Right lobe of liver (tissue), 6 donors: ENCODE data around the gene SPIRE2. TPM values are rescaled to one million over a fixed set of nuclear protein-coding genes. Genes with fewer than 3 reads are reported as not detected.

Experiments used
- ATAC-seq, 4 donors: fragments of 200-7000 bp; cut with Tn5 transposase; one replicate each; pipeline ENCODE4 v1.9.1; 2020; ENCODE audit warnings: mild to moderate bottlenecking in 4 of 4, moderate library complexity in 4 of 4
- DNase-seq, 3 donors: peaks; one replicate each; pipeline ENCODE4 v3.0.0-alpha.2; 2020
- H3K27ac ChIP-seq, 3 donors: fragments of 200-600 bp; one replicate each; pipeline ENCODE4 v1.8.0; 2022
- H3K27me3 ChIP-seq, 2 donors: fragments of 200-600 bp; one replicate each; pipeline ENCODE4 v1.8.0; 2022
- H3K36me3 ChIP-seq, 4 donors: fragments of 200-600 bp; sonication (generic) in 1 of 4; one replicate each; pipeline versions ENCODE4 v1.5.1 to v1.8.0; 2017 to 2022; ENCODE audit warnings: control low read depth in 1 of 4
- H3K4me1 ChIP-seq, 4 donors: fragments of 200-600 bp; sonication (generic) in 1 of 4; one replicate each; pipeline versions ENCODE4 v1.5.1 to v1.8.0; 2017 to 2022; ENCODE audit warnings: control low read depth in 1 of 4
- H3K4me3 ChIP-seq, 3 donors: fragments of 200-600 bp; one replicate each; pipeline ENCODE4 v1.8.0; 2022
- H3K9me3 ChIP-seq, 4 donors: fragments of 200-600 bp; sonication (generic) in 1 of 4; one replicate each; pipeline versions ENCODE4 v1.5.1 to v1.8.0; 2017 to 2022; ENCODE audit warnings: control low read depth in 1 of 4
- POLR2A ChIP-seq: fragments of 450-650 bp; IDR thresholded peaks from one replicate; pipeline ENCODE4 v1.6.1; 2017; ENCODE audit warnings: antibody characterized with exemption, mild to moderate bottlenecking
- WGBS: methylation state at CpG from one replicate; pipeline ENCODE4 v1.1.6; 2018; ENCODE audit warnings: low coverage, low lambda C conversion rate; ENCODE audit not compliant: insufficient coverage; ENCODE audit errors: missing lambda C conversion rate; 5-methylcytosine and 5-hydroxymethylcytosine counted together
- intact Hi-C, 2 donors: fragments of 100-400 bp; cut with DNase I; formaldehyde crosslinking; loops; one replicate each; pipeline versions ENCODE4 v1.11.2 to v1.14.1; 2022
- total RNA-seq, 6 experiments: library from RNA; depleted of rRNA in 2 of 6; stranded (reverse); fragments of >200 nt in 2 of 6; fragmentation: NEBNext Ultra II Directional in 3 of 6; extraction: Animal tissue kit (Norgen Biotek cat#: 25700) in 3 of 6; gene quantifications; one replicate each; pipeline versions ENCODE4 v1.1.0 to v1.2.4, GENCODE V29; 2016 to 2023
- TF ChIP-seq, protein P1 (sequence below), 4 donors: fragments of 200-600 bp in 3 of 4; fragments of 450-650 bp in 1 of 4; IDR thresholded peaks; one replicate each; pipeline versions ENCODE4 v1.5.1 to v1.8.0; 2016 to 2022; ENCODE audit warnings: antibody characterized with exemption in 4 of 4, mild to moderate bottlenecking in 2 of 4
- donor health status: DM: no; HTN: yes; CAD: no.
- donor health status: DM: no; HTN: no; CAD: no.
- donor health status: DM: no; HTN: no; CAD: no.
- donor health status: DM: no; HTN: yes; CAD: no.
- donor health status: DM: no; HTN: yes; CAD: no.

The SPIRE2 gene
- total RNA-seq, 6 experiments from 2014 or later: 4.8 to 7.8 (median 6.1) TPM

DNA sequence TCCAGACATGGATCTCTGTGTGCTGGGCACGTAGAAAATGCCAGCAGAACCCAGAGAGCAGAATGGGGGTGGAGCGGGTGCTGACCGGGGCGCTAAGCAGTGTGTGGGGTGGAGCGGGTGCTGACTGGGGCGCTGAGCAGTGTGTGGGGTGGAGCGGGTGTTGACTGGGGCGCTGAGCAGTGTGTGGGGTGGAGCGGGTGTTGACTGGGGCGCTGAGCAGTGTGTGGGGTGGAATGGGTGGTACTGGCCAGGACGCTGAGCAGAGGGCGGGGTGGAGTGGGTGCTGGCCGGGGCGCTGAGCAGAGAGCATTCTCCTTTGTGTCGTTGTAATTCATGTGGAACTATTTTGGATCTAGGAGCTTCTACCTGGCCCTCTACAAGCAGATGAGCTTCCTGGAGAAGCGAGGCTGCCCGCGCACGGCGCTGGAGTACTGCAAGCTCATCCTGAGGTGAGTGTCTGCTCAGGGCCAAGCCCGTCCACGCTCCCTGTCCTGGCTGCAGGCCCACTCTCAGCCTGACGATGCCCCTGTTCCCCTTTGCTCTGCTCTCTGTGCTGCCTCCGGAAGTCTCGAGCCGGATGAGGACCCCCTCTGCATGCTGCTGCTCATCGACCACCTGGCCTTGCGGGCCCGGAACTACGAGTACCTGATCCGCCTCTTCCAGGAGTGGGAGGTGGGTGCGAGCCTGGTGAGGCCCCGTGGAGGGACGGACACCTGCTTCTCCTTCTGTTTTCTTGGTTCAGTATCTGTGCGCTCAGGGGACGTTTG lies 70.1 kb downstream of the SPIRE2 start:
- Histone ChIP-seq H3K4me1 (no peaks in the 10 kb centered on the region), H3K27ac (no peak overlapping the region), H3K9me3 (no peaks in the 10 kb centered on the region), H3K27me3 (no peaks in the 10 kb centered on the region), H3K36me3 (peaks cover 0 to 68% (median 26%) of the 10 kb centered on the region in 4 donors), H3K4me3 (no peak overlapping the region)
- TF ChIP-seq, protein P1, sequence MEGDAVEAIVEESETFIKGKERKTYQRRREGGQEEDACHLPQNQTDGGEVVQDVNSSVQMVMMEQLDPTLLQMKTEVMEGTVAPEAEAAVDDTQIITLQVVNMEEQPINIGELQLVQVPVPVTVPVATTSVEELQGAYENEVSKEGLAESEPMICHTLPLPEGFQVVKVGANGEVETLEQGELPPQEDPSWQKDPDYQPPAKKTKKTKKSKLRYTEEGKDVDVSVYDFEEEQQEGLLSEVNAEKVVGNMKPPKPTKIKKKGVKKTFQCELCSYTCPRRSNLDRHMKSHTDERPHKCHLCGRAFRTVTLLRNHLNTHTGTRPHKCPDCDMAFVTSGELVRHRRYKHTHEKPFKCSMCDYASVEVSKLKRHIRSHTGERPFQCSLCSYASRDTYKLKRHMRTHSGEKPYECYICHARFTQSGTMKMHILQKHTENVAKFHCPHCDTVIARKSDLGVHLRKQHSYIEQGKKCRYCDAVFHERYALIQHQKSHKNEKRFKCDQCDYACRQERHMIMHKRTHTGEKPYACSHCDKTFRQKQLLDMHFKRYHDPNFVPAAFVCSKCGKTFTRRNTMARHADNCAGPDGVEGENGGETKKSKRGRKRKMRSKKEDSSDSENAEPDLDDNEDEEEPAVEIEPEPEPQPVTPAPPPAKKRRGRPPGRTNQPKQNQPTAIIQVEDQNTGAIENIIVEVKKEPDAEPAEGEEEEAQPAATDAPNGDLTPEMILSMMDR (IDR thresholded peaks at IDR 0.05): no peak
- no peak for TF ChIP-seq POLR2A
- WGBS: 82% methylated on average over 17 of the region's 36 CpGs
- DNase-seq: no peak
- intact Hi-C loops: no loop called here
- peak in 1 of 4 donors; percentile 20 for ATAC-seq

DNA sequence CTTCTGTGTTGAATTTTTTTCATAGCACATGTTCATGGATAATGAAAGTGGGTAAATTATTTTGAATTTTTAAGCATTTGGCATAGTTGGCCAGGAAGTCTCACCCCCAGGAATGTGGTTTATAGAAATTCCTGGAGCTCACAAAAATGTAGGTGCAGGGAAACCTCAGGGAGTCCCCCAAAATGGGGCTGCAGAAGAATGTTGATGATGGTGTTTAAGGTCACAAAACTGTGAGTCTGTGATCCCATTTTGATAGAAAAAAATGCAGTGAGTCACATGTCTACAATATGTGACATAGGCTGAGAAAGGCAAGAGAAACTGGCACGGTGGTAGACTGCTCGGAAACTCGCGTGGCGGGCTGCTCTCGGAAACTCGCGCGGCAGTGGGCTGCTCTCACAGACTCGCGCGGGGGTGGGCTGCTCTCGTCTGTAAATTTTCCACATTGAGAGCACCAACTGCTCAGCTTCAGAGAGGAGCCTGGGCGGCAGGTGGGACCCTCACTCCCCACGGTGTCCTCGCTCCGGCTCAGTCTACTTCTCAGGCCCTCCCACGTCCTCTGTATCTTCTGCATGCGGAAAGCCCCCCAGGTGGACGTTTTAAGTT lies 71.7 kb downstream of the SPIRE2 start:
- intact Hi-C loops: no loop called here
- Histone ChIP-seq H3K27me3 (no peaks in the 10 kb centered on the region), H3K4me1 (no peaks in the 10 kb centered on the region), H3K27ac (no peak overlapping the region), H3K36me3 (peaks cover 0 to 68% (median 27%) of the 10 kb centered on the region in 4 donors), H3K9me3 (no peaks in the 10 kb centered on the region), H3K4me3 (no peak overlapping the region)
- DNase-seq (no peak), ATAC-seq (no peak)
- TF ChIP-seq POLR2A: no peak
- TF ChIP-seq, protein P1 (IDR thresholded peaks at IDR 0.05): no peak
- WGBS: 92% methylated on average over 16 of the region's 20 CpGs

- TF ChIP-seq, protein P1 (IDR thresholded peaks at IDR 0.05): no peak
- no peak for TF ChIP-seq POLR2A
- no peak for ATAC-seq
- peaks cover 0 to 59% (median 26%) of the 10 kb centered on the region in 4 donors for H3K36me3 ChIP-seq
- DNase-seq: no peak
- no CpG with 5 or more reads among the region's 17 CpGs for whole genome bisulfite sequencing
- H3K9me3 ChIP-seq: no peaks in the 10 kb centered on the region
- H3K27me3 ChIP-seq: no peaks in the 10 kb centered on the region
- no peak overlapping the region for H3K27ac ChIP-seq
- intact Hi-C loops: no loop called here
- no peaks in the 10 kb centered on the region for H3K4me1 ChIP-seq
- H3K4me3 ChIP-seq: no peak overlapping the region
These were observed 72.6 kb downstream of the SPIRE2 start for GRCh38 chr16:89900885-89901284.

GRCh38 chr16:89902980-89903379 lies 74.7 kb downstream of the SPIRE2 start:
- Histone ChIP-seq H3K27ac (no peak overlapping the region), H3K9me3 (no peaks in the 10 kb centered on the region), H3K4me3 (no peak overlapping the region), H3K4me1 (no peaks in the 10 kb centered on the region), H3K36me3 (peaks cover 0 to 52% (median 22%) of the 10 kb centered on the region in 4 donors), H3K27me3 (no peaks in the 10 kb centered on the region)
- WGBS: 92% methylated on average over 2 of the region's 11 CpGs
- peak in 1 of 4 donors; percentile 21 for ATAC-seq
- DNase-seq: no peak
- TF ChIP-seq, protein P1 (IDR thresholded peaks at IDR 0.05): no peak
- no peak for TF ChIP-seq POLR2A
- intact Hi-C loops: no loop called here
